Epidermal melanocyte (primary cell): Measurements from ENCODE around the gene EWSR1.

Source experiments
- DNase-seq: peaks from one replicate; pipeline ENCODE4 v3.0.0; 2011; ENCODE audit warnings: low spot score; ENCODE audit not compliant: insufficient read length

The EWSR1 gene

DNA sequence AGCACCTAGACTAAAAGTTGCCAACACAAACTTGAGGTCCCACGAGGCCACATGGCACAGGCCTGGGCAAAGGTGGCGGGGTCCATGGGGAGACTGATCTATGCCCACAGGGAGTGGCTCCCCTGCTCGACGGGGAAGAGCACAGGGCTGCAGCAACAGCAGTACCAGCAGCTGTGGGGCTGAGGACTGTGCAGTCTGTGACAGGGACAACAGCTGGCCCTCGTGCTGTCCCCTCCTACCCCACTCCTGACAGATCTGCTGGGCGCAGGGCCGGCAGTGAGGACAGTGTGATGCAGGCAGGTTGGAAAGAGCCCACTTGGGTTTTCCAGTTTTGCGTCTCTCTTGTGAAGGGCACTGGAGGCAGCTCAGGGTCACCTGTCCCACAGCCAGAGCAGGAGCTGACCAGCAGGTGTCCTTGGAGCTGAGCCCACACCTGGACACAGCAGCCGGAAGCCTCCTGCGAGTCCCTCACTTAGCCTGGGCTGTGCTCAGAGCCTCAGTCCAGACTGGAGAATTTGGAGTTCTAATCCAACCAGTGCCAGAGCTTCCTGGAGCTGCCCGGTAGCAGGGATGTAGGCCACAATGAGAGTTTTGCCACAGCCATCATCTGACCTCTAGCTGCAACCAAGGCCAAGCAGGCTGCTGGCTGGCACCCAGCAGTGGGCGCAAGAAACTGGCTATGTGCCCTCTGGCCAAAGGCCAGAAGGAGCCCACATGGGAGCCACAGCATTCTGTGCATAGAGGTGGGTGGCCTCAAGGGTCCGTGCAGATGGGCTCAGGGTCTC is 34.8 kb downstream of the EWSR1 start:
- DNase-seq, result no peak

DNA sequence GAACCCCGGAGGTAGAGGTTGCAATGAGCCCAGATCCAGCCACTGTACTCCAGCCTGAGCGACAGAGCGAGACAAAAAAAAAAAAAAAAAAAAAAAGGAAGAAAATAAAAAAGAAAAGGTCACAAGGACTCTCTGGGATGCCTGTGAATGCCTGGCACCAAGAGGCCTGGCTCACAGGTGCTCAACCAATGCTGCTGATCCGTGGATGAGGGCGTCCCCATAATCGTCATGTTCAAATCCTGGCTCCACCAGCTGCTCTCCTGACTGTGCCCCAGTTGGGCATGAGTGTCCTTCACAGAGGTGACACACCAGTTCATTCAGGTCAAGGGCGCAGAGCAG is 37.7 kb downstream of the EWSR1 start:
- no peak for DNase-seq

DNA sequence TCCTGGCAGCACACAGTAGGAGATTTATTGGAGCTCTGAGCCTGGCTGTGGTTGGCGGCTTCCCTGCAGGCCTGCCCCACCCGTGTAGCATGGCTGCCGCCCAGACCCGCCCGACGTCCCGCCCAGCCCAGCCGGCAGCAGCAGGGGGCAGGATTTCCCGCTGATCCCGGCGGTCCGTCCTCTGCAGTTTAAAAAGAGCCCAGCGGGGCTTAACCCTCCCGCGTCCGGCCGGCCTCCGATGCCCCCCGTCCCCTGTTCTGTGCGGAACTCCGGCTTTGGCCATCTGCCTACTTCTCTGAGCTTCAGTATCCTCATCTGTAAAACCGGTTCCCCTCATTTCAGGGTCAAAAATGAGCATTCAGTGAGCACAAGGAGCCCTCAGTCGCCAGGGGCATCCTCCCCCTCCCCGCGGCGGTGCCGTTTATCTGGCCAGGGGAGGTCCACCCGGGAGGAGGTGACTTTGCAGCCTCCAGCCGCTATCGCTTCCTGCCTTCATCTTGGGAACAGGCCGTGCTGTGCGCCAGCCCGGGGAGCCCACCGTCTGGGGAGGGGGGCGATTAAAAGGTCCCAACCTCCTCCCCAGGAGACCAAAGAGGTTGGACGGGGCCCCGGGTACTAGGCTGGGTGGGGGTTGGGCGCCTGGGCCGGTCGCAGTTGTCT is 38.2 kb downstream of the EWSR1 start, which contains the start of gene GAS2L1:
Gene GAS2L1, plus strand, starts transcription at position 476 of the 660 bp plus-strand sequence. CDS start 1,456 bp downstream, outside the sequence.
- DNase-seq, result peak; percentile 97

DNA sequence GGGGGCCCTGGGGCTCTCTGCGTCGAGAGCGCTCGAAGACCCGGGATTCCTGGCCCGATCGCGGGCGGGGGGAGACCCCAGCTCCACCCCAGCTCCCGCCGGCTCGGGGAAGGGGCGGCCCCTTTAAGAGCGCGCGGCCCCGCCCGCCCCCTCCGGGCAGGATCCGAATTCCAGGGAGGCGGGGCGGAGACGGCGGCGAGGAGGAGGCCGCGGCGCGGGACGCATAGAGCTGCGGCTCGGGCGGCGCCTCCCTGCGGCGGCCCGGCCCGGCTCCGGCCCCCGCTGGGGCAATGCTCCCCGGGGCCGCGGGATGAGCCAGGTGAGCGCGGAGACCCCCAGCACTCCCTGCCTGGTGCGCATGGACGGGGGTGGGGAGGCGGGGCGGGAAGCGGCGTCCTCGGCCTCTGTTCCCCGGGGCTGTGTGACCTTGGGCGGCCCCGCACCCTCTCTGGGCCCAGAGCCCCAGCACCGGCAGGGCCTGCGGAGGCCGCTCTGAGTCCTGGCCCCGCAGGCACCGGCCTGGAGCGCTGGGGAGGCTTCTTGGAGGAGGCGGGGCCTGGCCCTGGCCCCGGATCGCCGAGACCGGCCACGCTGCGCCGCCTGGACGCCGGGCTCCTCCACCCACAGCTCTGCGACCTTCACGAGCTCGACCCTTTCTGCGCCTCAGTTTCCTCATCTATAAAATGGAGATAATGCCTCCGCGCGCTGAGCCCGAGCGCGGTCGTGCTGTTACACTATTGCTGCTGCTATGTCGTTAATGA is 38.9 kb downstream of the EWSR1 start:
- DNase-seq, result peak; percentile 80

DNA sequence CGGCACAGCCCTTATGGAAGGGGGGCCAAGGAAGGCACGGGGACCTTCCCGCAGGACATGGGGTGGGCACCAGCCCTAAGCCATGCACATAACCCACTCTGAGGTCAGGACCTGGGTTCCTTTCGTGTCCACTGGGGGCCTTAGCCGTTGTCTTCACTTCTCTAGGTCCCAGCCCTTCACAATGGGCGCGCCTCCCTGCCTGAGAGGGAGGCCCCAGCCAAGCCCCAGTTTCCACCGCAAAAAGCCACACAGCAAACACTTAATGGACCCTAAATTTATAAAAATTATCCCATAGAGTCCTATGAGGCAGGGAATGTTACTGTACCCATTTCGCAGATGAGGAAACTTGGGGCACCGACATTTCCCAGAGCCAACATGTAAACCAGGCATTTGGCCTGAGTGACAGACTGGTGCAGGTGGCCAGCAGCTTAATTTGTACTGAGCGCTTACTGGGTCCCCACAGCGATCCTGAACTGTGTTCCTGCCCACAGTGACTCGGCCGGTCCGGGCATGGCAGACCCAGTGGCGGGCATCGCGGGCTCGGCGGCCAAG is 39.6 kb downstream of the EWSR1 start:
- no peak for DNase-seq

DNA sequence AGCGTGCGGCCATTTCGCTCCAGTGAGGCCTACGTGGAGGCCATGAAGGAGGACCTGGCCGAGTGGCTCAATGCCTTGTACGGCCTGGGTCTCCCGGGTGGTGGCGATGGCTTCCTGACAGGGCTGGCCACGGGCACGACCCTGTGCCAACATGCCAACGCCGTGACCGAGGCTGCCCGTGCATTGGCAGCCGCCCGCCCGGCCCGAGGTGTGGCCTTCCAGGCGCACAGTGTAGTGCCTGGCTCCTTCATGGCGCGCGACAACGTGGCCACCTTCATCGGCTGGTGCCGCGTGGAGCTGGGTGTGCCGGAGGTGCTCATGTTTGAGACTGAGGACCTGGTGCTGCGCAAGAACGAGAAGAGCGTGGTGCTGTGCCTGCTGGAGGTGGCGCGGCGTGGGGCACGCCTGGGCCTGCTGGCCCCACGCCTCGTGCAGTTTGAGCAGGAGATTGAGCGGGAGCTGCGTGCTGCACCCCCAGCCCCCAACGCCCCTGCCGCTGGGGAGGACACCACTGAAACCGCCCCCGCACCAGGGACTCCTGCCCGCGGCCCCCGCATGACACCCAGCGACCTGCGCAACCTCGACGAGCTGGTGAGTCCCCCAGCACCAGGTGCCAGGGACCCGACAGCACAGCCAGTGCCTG is 40.2 kb downstream of the EWSR1 start:
- DNase-seq, result no peak

DNA sequence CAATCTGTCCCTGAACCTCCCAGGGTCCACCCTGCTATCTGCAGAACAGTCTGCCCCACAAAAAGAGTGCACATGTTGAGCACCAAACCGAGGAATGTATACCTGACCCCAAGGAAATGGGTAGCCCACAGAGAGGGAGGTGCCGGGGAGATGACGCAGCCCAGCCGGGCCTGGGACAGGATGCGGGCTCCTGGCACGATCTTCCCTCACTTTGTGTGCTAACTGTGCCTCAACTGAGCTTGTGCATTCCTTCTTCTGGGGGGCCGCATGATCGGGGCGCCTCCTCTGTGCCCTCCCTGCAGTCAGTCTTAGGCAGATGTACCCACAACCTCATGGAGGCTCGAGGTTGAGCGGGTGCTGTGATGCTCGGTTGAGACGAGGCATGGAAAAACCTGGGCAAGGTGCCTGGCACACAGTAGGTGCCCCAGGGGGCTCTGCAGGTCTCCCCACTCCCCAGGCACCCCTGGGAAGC is 40.8 kb downstream of the EWSR1 start:
- no peak for DNase-seq

DNA sequence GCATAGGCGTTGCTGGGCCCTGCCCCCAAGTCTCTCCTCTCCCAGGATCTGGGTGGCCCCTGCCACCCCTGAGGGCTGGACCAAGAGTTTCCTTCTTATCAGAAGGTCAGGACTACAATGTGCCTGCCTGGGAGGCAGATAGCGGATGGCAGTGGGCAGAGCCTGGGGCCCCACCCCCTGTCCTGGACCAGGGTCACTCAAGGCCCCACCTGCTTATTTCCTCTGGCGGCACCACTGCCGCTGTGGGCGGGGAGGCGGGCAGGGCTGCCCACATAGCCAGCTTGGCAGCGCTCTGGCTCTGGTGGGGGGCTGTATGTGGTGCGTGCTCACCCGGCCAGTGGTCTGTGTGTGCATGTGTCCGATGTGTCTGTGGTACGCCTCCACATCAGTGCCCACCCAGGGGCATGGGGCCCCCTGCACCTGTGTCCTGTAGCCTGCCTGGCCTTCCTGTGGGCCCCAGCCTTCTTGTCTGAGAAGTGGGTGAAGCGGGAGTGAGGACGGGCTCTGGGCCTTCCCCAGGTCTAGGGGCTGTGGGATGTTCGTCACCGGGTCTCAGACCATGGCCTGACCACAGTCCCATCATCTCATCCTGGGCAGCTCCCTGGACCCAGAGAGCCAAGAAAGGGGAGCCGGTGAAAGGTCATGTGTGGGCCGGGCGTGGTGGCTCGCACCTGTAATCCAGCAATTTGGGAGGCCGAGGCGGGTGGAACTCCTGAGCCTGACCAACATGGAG is 41.4 kb downstream of the EWSR1 start:
- DNase-seq, result no peak

DNA sequence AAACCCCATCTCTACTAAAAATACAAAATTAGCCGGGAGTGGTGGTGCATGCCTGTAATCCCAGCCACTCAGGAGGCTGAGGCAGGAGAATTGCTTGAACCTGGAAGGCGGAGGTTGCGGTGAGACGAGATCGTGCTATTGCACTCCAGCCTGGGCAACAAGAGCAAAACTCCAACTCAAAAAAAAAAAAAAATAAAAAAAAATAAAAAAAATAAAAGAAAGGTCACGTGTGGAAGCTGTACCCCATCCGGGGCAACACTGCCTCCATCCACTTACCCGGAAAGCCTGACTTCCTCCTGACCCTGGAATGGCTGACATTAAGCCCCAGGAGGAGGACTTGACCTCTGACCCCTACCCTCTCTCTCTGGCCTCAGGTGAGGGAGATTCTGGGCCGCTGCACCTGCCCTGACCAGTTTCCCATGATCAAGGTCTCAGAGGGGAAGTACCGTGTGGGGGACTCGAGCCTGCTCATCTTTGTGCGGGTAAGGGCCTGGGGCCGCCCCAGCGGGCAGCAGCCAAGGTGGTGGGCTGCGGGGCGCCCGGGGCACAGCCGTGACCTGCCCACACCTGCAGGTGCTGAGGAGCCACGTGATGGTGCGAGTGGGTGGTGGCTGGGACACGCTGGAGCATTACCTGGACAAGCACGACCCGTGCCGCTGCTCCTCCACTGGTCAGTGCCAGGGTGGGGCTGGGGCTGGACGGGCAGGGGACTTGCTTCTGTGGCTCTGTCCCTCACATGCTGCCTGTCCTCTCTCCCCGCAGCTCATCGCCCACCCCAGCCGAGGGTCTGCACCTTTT is 42.2 kb downstream of the EWSR1 start:
- no peak for DNase-seq

DNA sequence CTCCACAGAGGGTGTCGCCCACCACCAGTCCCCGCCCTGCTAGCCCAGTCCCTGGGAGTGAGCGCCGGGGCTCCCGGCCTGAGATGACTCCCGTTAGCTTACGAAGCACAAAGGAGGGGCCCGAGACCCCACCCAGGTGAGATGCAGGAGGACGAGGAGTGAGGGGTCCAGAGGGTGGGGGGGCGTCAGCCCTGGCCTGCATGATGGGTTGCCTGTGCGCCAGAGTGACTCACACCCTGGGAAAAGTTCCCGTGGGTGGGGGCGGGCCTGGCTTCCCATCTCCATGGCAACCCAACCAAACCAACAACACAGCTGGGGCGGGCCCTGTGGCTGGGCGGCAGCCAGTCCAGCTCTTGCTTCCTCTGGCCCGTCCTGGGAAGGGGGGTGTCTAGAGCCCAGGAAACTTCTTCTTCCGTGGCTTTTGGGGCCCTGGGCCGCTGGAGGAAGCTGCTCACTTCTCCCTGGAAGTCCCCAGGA is 42.8 kb downstream of the EWSR1 start:
- peak; percentile 99 for DNase-seq

DNA sequence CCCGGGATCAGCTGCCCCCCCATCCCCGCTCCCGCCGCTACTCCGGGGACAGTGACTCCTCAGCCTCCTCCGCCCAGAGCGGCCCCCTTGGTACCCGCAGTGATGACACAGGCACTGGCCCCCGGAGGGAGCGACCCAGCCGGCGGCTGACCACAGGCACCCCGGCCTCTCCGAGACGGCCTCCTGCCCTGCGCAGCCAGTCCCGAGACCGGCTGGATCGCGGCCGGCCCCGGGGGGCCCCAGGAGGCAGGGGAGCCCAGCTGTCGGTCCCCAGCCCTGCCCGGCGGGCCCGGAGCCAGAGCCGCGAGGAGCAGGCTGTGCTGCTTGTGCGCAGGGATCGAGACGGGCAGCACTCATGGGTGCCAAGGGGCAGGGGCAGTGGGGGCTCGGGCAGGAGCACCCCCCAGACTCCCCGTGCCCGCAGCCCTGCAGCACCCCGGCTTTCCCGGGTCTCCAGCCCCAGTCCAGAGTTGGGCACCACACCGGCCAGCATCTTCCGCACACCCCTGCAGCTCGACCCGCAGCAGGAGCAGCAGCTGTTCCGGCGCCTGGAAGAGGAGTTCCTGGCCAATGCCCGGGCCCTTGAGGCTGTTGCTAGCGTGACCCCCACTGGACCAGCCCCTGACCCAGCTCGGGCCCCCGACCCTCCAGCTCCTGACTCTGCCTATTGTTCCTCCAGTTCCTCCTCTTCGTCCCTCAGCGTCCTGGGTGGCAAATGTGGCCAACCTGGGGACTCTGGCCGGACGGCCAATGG is 43.6 kb downstream of the EWSR1 start:
- peak; percentile 14 for DNase-seq

DNA sequence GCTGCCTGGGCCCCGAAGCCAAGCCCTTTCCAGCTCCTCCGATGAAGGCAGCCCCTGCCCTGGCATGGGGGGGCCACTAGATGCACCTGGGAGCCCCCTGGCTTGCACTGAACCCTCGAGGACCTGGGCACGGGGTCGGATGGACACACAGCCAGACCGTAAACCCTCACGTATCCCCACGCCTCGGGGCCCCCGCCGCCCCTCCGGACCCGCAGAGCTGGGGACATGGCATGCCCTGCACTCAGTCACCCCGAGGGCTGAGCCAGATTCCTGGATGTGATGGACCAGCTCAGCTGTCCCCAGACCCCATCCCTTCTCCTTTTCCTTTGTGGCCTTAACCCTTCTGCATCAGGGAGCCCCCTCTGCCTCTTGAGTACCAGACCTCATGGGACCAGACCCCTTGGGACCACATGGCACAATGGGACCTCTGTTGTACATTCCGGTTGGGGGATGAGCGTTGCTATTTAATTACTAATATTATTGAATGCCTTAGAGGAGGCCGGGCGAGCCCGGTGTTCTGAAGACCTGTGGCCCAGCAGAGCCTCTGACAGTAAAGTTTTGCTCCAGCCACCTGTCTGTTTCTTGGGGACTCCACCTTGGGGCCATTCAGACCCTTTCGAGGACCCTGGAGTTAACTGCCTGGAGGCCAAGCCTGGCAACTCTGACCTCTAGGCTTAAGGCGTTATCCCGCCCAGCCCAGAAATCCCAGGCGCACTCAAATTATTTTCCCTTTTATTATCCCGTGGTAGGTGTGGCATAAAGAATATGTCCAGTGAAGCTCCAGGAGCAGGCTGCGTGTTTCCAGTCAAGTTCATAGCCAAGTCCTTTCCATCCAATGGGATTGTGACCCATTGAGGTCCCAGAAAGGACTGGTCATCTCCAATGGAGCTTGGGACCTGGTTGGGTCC is 44.4 kb downstream of the EWSR1 start:
- peak; percentile 17 for DNase-seq

DNA sequence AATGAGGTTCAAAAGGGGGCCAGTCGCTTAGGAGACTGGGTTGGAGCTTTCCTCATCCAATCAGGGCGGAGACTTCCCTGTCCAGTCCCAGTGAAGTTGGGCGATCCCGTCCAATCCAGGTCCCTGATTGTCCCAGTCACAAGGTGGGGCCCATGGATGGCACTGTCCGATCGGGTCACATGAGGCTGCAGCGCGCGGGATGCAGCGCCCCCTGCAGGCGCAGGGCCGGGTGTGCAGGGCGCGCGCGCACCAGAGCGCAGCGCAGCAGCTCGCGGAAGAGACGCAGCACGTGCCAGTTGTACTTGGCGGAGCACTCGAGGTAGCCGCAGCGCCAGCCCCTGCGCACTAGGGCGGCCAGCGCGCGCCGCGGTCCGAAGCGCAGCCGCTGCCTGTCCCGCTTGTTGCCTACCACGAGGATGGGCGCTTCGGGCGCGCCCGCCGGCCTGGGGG is 45.1 kb downstream of the EWSR1 start:
- DNase-seq, result peak; percentile 37

DNA sequence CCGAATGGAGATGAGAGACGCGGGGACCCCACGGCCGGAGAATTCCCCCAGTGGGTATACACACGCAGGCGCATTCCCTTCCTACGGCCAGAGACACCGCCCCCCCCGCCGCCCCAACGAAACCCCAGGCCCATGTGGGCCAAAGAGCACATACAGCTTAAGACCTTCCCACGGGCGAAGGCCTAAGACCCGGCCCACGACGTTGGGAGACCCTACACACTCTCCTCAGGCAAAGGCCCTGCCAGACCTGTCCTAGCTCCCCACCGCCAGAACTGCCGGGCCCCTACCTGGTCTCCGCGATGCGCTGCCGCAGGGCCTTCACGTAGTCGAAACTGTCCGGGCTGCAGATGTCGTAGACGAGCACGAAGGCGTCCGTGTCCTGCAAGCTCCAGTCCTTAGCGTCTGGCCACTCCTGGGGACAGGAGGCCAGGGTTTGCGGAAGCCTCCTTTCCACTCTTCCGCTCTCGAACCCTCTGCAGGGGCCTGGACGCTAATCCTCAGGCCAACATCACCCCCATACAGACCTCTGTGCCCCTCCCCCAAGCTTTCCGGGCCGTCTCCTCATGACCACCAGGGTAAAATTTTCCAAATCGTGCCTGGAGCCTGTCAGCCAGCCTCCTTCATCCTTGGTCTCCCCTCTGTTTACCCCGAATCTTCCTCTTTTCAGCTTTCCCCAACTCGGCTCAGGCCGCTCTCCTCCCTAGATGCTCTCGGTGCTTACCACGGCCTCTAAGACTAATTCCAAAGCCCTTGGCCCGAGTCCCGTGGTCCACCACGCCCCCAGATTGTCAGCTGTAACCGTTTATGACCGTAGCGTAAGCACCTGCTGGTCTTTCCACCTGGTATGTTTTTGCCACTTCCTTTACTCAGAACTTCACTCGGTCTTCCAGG is 45.8 kb downstream of the EWSR1 start:
- DNase-seq, result peak; percentile 16

DNA sequence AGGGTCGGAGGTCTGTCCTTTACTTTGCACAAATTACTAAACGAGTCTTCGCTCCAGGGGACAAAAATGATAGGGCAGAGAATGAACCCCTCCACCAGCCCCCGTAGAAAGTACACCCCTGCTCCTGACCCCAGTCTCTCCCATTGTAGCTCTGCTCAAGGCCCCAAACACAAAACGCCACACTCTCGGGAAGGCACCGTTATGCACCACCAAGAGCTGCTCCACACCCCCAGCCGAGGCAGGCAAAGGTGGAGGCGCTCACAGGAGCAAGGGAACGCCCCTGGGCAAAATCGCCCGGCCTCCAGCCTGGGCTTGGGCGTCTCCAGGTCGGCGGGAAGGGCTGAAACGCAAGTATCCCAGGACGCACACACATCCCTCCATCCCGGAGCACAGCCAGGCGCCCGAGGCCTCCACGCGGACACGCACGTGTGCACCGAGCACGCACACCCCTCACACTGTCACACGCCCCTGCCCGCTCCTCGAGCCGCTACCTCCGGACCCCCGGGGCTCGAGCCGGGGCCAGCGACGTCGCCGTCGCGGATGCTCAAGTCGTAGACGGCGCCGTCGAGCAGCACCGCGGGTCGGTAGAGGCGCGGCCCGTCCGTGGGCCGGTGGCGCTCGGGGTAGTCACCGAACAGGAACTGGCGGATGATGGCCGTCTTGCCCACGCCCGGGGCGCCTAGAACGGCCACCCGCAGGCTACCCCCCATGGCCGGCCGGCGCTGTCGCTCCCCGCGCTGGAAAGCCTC is 46.6 kb downstream of the EWSR1 start:
- DNase-seq, result peak; percentile 16
